Measurements from ENCODE around the gene RAMP3.

RAMP3 gene

DNA sequence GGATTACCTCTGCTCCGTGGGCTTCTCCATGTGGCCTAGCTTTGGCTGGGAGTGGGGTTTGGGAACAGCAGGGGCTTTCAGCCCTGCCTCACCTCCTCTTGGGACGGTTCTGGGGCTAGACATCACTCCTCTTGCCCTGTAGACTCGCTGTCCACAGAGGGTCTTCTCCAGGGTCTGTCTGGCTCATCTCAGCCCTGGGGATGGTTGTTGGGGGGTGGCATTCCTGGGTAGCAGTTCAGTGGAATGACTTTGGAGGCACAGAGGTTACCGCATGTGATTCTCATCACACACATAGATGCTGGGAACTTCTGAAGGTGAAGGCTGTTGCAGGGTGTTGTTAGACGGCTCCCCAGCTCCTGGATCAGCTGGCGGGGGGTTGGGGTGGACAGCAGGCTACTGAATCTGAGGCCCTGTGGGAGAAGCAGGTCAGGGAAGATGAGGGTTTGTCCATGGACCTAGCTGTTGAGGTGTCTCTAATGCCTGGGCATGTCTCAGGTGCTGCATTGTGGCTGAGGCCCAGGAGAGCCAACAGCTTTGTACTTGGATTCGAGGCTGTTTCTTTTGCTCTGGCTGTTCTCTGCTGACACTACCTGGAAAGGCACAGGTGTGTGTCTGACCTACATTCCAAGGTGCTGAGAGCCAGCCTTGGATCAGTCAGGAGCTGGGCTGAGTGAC lies 23.8 kb downstream of the RAMP3 start:
- DNase-seq, result no peak

DNA sequence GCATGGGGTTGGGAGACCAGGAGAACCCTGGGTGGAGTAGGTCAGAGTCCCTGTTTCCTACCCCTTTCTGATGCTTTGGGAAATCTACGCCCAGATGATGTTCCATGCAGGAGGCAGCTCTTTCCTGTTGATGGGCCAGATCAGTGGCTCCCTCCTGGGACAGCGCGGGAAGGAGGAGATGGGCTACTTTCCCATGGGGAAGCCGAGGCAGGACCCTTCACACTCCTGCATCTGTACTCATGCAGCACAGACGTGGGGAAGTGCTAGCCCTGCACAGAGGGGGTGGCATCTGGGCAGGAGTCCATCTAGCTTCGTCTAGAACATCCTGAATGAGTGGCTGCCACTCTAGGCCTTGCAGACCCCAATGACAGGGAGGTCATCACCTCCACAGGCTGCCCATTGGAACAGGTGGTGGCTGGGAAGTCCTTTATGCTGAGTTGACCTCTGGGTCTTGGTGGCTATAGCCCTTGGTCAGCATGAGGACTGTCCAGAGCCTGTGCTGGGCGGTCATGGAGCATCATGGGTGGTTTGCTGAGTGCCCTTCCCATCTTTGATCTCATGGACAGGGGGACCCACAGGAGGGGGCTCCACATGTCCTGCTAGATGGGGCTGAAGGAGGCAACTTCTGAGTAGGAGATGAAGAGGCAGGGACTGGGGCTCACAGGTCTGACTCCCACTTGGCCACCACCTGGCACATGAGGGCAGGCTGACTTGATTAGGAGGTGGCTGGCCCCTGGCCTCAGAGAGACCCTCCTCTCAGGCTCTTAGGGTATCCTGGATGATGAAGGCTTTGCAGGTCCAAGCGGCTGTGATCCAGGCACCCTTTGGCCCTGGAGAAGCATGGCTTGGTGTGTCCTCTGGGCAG lies 24.6 kb downstream of the RAMP3 start:
- no peak for DNase-seq

DNA sequence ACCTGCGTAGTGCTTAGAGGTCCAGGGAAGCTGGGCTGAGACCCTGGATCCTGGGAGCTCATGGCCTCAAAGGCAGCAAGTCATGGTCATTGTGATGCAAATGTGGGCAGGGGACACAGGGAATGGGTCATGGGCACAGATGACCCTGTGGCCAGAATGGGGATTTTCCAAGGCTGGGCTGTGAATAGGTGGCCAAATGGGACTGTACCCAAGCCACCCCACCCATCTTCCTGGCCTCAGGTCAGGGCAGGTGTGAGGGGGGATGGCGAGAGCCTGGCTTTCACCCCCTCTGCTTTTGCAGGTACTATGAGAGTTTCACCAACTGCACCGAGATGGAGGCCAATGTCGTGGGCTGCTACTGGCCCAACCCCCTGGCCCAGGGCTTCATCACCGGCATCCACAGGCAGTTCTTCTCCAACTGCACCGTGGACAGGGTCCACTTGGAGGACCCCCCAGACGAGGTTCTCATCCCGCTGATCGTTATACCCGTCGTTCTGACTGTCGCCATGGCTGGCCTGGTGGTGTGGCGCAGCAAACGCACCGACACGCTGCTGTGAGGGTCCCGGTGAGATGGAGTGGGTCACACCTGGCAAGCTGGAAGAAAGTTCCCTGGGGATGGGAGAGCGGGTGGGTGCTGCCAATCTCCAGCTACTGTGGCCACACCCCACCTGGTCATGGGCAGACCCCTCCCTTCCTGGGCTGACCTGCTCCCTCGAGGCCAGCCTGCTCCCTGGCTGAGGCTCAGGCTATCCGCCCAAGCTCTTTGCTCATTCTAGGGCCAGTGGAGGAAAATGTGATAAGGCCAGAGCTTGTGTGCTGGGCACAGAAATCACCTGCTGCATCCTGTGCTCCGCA lies 25.5 kb downstream of the RAMP3 start:
- no peak for DNase-seq

DNA sequence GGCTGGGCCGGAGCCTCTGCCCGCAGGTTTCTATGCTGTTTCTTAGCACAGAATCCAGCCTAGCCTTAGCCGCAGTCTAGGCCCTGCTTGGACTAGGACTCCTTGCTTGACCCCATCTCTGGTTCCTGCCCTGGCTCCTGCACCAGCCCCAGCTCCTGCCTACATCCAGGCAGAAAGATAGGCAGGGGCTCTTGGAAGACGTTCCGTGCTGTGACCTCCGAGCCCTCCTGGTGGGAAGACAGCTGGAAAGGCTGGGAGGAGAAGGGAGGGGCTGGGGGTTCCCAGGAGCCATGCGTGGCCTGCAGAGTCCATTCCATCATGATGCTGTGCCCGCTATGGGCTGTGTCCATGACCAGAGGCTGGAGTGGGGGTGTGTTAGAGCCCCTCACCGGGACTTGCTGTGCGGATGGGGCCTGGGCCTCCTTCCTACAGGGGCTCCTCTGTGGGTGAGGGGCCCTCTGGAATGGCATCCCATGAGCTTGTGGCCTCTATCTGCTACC lies 26.2 kb downstream of the RAMP3 start:
- DNase-seq, result no peak

DNA sequence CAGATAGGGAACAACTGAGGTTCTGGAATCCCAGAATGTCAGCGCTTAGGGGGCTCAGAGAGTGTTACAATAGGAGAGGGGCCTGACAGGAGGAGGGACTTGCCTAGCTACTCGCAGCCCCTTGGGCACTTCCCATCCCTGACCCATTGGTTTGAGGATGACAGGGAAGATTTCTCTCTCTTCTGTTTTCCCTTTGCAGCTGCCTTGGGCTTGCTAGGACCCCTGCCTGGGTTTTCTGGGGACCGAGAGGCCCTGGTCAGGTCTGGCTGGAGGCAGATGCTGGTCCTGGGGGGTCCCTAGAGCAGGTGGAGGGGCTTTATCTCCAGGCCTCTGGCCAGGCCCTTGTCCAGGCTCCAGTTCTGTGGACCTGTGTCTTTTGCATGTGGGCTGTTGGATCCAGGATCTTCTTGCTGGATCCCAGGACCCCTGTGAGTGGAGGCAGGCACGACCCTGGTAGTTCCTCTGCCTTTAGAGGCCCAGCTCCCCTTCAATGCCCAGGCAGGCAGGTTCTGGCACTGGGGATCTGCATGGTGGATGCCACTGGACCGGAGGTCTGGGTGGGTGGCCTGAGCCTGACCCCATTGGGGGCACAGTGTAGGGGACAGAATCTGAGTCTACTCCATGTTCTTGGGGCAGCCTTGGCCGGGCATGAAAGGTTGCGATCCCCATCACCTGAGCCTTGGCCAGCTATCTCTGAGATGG lies 26.9 kb downstream of the RAMP3 start:
- no peak for DNase-seq

DNA sequence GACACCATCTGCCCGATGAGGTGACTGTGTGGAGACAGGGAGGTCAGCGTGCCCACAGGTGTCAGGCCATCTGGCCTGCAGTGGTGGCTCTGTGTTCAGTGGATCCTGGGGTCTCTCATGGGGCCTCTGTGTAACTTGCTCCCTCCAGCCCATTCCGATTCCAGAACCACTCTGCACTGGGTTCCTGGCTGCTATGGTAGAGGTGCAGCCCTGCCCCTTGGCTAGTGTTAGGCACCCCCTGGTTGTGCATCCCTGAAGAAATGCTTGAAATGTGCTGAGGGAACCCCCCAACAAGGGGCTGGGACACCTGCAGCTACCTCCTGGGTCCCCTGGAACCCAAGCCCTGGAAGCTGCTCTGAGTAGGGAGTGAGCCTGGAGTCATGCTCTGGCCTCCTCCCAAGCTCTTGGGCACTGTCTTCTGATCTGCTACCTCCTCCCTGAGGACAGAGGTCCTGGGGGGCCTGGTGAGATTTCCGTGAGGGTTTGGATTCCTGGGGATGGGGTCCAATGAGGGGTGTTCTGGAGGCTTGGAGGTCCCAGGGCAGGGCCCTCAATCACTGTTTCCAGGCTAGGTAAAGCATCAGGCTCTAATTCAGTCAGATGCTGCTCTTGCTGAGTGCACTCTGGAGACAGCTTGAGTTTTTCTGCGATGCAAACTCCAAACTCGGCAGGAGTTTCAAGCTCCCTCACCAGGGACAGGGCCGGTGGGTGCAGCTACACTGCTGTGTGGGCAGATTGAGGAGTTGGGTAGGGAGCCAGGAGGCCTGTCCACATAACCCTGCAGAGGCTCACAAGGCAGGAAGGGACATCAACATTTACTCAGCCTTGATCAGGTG lies 27.7 kb downstream of the RAMP3 start:
- DNase-seq, result no peak

DNA sequence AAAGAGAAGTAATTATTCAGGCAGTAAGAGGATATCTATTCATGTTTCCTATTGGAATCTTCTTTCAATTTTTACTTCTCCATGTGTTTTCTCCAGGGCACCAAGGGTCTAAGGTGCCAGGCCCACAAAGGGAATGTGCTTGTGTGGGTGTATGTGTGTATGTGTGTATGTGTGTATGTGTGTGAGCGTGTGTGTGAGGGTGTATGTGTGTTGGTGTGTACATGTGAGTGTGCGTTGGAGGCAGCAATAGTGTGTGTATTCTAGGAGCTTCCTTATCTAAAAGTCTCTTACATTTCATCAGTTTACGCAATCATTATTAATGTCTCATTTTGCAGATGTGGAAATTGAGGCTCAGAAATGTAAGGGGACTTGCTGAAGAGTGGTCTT lies 28.3 kb downstream of the RAMP3 start:
- no peak for DNase-seq

DNA sequence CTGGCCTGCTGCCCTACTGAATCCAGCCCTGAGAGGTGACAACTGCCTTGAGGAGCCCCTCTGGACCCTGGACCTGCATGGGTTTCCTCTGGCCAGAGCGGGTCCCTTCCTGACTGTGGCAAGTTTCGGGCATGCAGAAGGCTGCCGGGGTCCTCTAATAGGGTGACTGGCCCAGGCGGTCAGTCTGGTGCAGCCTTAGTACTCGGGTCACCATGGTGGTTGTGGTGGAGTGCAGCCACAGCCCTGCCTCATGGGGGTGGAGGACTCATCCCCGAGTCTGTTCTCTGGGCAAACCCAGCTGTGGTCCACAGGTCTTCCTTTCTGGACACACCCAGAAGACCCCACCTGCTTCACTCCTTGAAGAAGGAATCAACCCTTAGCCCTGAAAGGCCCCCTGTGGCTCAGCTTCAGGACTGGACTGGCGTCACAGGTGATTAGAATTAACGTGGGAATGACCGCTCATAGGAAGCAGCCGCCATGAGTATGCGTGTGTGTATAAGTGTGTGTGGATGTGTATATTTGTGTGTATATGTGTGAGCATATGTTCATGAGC lies 28.7 kb downstream of the RAMP3 start:
- no peak for DNase-seq

DNA sequence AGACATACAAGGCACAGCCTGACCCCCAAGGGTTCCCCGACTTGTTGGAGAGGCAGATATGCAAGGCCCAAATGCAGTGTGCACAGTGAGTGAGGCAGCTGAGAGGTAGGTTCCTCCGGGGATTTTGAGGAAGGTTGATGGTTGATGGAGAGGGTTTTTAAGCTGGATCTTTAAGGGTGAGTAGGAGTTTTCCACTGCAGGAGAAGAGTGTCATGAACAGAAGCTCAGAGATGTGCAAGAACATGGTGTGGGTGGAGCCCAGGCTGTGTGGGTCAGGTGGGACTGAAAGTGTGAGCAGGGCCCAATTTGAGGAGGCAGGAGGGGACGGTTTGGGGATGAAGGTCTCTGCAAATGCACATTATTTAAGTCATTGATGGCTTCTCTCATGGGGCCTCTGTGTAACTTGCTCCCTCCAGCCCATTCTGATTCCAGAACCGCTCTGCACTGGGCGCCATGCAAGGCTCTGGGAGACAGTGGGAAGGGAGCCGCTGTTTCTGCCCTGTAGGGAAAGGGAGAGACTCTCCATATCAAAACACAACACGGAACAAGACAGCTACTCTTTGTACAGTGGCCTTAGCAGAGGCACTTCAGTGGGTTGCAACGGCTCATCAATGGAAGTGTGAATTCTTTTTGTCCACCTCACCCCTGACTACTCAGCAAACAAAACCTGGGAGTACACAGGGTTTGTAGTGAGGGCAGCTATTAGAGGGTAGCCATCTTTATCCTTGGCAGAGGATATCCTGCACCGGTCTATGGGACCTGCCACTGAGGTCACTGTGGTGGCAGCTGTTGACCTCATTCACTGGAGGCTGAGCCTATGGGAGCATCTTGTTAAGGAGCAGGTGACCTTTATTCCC lies 29.7 kb downstream of the RAMP3 start:
- no peak for DNase-seq

DNA sequence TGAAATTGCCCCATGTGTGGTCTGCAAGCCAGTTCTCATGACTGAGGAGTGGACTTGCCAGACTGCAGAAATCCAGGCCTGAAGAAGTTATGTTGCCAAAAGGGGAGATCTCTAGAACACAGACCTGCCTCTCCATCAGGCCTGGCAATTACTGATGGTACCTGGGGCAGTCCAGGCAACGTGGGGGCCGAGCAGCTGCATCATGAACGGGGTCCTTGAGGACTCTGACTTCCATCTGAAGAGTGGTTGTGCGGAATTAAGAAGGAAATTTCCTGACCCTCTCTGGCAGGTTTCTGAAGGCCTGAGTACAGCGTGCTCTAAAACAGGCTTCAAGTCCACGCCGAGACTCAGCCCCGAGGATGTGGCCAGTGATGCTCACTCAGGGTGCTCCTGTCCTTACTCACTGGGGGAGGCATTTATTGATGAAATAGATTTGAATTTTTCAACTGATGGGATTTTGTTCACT lies 30.4 kb downstream of the RAMP3 start:
- DNase-seq, result no peak

DNA sequence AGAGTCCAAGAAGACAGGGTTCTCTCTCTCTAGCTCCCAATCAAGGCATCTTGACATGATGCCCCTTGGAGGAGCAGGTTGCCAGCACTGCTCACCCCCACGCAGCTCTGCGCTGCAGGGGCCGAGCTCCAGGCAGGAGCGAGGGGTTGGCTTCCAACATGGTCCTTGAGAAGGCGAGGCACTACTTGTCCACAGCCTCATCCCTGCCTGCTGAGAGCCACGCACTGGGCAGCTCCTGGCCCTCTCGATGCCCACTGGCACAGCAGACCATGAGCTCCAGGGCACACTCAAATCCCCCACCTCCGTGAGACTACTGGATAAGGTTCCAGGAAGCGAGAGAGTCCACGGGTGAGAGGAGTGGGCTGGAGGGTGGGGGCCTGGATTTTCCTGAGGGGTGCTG lies 31.1 kb downstream of the RAMP3 start:
- no peak for DNase-seq

DNA sequence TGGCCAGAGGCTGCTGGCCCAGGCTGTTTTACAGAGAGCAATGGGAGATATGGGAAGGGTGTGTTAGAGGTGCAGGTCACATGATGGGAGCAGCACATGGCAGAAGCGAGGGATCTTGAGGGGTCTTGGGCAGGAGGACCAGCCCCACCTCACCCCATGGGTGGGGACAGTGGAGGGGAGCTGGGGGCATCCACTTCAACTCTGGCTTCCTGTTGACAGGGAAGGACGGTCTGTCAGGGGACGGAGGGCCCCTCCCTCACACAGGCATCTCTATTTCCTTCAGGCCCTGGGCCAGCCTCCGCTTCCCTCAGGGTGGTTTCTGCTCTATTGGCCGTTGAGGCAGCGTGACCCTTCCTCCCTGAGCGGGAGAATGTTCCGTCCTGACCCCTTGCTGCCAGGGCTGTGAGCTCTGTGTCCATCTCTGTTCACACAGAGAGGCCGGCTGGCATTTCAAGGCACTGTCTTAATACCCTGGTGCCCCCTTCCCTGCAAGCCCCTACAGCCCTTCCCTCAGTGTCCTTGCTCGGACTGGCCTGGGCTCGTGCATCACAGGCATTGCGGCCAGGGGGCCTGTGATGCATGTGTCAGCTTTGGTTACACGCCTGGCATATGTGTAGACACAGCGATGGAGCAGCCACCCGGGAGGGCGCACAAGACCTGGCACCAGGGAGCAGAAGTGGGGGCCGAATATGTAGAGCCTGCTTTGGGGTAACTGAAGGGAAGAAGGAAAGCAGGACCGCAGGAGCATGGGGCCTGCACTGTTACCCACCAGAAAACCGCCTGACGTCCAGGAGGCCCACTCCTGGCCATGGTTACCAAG lies 31.8 kb downstream of the RAMP3 start:
- no peak for DNase-seq

DNA sequence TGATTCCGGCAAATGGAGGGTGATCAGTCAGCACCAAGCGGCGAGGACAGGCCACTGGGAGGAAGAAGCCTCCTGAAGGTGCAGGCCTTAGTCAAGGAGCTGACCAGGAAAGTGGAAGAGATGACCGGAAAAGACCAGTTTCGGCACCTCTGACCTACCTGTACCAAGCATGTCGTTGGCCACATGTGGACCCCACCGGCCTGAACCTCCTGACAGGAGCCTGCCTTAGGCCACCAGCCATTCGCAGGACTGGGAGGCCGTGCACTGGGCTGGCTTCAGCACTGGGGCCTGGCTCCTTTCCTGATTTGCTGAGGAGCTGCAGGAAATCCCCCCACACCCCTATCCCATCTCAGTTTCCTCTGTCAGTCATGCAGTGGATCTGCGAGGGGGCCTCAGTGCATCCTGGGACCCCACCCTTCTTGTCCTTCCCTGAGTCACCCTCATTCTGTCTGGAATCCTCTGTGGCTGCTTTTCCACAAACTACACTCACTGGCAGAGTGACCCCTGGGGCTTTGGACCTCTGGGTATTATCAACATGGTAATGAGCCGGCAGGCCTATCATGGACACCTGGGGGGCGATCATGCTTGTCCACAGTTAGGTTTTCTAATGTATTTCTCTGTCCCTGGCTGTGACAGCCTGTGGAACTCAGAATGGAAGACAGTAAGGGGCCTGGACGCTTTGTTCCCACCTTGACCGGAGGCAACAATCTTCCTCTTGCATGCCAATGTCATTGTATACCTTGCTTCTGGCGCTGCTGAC lies 33.0 kb downstream of the RAMP3 start:
- DNase-seq, result no peak

DNA sequence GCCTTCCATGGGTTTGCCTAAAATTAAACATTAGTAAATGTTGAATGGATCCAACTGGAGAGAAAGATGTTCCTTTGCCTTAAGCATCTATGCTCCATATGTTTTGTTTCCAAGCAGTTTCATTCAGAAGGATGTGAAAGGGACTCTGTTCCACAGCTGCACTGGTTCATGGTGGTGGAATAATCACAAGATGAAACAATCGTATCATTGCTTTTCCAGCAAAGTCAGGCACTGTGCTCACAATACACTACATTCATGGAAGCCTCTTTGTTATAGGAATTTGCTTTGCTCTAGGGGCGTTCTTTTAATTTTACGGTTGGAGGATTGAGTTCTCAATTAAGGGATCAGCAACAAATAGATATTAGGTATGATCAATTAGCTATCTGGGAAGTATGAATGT lies 33.8 kb downstream of the RAMP3 start:
- no peak for DNase-seq

DNA sequence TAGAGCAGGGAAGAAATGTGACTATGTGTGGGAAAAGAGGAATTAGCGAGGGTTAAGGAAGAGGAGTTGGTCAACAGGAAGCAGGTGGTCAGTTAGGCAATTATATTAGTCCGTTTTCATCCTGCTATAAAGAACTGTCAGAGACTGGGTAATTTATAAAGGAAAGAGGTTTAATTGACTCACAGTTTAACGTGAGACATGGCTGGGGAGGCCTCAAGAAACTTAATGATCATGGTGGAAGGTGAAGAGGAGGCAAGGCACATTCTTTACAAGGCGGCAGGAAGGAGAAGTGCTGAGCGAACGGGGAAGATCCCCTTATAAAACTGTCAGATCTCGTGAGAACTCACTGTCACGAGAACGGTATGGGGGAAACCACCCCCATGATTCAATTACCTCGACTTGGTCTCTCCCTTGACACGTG lies 35.0 kb downstream of the RAMP3 start:
- DNase-seq, result peak; percentile 49

DNA sequence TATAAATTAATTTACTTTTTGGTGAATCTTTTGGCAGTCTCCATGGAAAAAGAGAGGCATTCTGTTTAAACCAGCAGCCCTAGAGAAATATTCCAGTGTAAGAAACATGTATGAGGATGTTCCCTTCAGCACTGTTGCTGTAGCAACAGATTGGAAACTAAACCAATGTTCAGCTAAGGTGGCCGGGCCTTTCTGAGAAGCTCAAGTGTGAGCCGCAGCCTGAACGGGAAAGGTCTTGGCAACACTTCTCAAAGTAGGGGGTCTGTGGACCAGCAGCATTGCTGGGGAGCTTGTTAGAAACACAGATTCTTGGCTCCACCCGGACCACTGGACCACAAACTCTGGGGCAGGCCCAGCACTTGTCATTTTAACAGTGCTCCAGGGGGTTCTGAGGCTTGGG lies 36.2 kb downstream of the RAMP3 start:
- DNase-seq, result no peak

DNA sequence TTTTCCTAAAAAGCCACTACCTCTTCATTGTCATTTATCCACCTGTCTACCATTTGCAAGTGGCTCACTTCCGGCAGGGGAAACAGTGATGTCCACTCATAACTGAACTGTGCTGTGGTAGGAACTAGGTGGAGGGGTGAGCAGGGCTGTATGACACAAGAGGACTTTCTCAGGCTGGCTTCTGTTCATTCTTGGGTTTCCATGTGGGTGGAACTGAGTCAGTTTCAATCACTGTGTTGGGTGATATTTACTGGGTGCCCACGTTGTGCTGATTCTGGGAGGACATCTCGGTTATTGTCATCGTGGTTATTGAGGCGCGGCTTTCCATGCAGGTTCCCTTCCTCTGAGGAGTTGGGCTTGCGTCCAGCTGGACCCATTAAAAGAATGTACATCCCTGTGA lies 38.8 kb downstream of the RAMP3 start:
- DNase-seq, result peak; percentile 33

DNA sequence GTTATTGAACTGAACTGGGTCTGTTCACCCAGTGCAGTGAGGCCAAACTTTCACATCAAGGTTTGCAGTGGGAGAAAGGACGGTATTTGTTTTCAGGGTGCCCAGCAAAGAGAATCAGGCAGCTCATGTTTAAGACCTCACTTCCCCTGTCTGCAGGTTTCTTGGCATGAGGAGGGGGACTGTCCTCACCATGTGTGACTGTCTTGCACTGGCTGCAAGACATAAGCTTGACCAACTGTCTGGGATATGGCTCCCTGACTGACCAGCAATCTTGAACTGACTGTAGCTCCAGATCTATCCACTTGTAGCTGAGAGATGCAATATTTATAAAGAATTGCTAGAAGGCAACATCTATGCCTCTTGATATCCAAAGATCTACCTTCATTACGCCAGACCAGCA lies 39.9 kb downstream of the RAMP3 start:
- no peak for DNase-seq

DNA sequence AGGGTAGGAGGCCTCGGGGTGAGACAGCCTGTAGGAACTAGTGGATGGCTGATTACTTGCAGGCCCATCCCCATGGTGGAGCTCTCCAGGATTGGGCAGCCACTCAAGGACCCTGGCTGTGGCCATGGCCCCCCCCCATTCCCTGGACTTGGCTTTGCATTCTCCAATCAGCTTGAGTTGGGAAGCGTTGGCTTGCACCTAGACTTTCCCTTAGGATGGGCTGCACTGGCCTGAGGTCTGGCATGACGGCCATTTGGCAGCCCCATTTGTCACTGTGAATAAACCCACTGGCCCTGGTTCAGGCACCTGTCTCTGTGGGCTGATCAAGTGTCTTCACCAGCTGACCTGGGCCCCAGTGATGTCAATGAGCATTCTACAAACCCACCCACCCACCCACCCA lies 41.4 kb downstream of the RAMP3 start:
- no peak for DNase-seq
